ENCODE data around the gene SF3B3. TPM values are rescaled to one million over a fixed set of nuclear protein-coding genes. Genes with fewer than 3 reads are reported as not detected.

SF3B3 gene
- total and polyA plus RNA-seq, 2 donors (not counting 3 experiments of a cell fraction or from before 2014, with no cell fraction given) = 167 to 324 TPM

DNA sequence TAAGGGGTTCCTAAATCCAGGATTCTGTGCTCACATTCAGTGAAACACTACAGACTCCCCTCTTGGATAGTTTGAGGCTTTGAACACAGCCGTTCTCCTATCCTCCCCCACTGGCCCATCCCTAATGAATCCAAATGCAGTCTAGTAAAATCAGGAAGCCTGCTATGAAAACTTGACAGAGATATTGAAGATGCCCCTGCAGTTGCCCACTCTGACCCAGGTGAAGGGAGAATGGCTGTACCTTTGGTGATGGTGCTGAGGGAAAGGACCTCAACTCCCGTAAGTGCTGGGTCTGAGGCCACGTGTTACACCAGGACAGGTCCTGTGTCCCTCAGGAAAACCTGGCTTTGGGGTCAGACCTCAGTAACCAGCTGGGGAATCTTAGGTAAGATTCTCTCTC is 54.4 kb downstream of the SF3B3 start:
- TF ChIP-seq FOS (IDR thresholded peaks at IDR 0.05; ENCODE audit: borderline replicate concordance, insufficient read depth, low read length) (no peak), CTCF (IDR thresholded peaks at IDR 0.05; ENCODE audit: extremely low read depth in 1 of 2, insufficient read depth in 1 of 2, low read depth in 1 of 2, low read length in 2 of 2) (no peak), EZH2 (IDR thresholded peaks at IDR 0.05; ENCODE audit: borderline replicate concordance, low read depth, low read length, severe bottlenecking) (no peak), MYC (IDR thresholded peaks at IDR 0.05; ENCODE audit: low read depth, low read length) (no peak), GATA2 (IDR thresholded peaks at IDR 0.05; ENCODE audit: insufficient read depth, insufficient read length, low read depth, low read length) (no peak), JUN (IDR thresholded peaks at IDR 0.05; ENCODE audit: borderline replicate concordance, insufficient read depth, insufficient read length, low read depth) (no peak), POLR2A (IDR thresholded peaks at IDR 0.05; ENCODE audit: low read depth, low read length) (no peak), POLR2AphosphoS5 (IDR thresholded peaks at IDR 0.05; ENCODE audit: insufficient read depth, low read depth, low read length) (no peak)
- TF ChIP-seq, protein P1, sequence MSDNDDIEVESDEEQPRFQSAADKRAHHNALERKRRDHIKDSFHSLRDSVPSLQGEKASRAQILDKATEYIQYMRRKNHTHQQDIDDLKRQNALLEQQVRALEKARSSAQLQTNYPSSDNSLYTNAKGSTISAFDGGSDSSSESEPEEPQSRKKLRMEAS (IDR thresholded peaks at IDR 0.05; ENCODE audit: insufficient read depth, insufficient read length) = no peak
- intact Hi-C loops (cut with micrococcal nuclease) = loop anchor here (10.0 kb wide), 1 partner anchor 197 kb away; no protein-coding TSS in a partner anchor
- Histone ChIP-seq H3K4me3 (replicated peaks in 1 of 3; ENCODE audit: insufficient read depth in 1 of 3, low read depth in 1 of 3, low read length in 3 of 3) (no peak overlapping the region), H3K9ac (replicated peaks; ENCODE audit: extremely low read depth, insufficient read depth, low read length) (no peak overlapping the region), H3K27ac (ENCODE audit: insufficient read depth, low read depth, low read length) (no peak overlapping the region), H3K79me2 (ENCODE audit: control insufficient read depth, insufficient read depth, low read length) (peaks cover 4% of the 10 kb centered on the region), H3K36me3 (ENCODE audit: control insufficient read depth in 2 of 2, extremely low read depth in 1 of 2, insufficient read depth in 2 of 2, low read length in 2 of 2) (no peaks in the 10 kb centered on the region), H2AFZ (ENCODE audit: low read depth, low read length) (no peak overlapping the region), H3K9me1 (replicated peaks; ENCODE audit: control insufficient read depth, extremely low read depth, insufficient read depth, low read length) (no peaks in the 10 kb centered on the region), H3K4me1 (ENCODE audit: control insufficient read depth, extremely low read depth, insufficient read depth, low read length) (peaks cover 41% of the 10 kb centered on the region), H3K9me3 (replicated peaks; ENCODE audit: control insufficient read depth, insufficient read depth, low read length) (no peaks in the 10 kb centered on the region), H3K4me2 (ENCODE audit: insufficient read depth, low read length) (no peak overlapping the region), H4K20me1 (replicated peaks; ENCODE audit: control insufficient read depth, extremely low read depth, insufficient read depth, low read length) (no peaks in the 10 kb centered on the region), H3K27me3 (ENCODE audit: control insufficient read depth in 2 of 2, insufficient read depth in 2 of 2, low read length in 2 of 2) (no peaks in the 10 kb centered on the region)
- CTCF ChIA-PET = interaction anchor here (1.2 kb wide), 1 partner anchor 75 kb away, joined by 4 read pairs; no protein-coding TSS in a partner anchor
- POLR2A ChIA-PET = no interaction called here
- no peak for DNase-seq (ENCODE audit: low read depth, low spot score)
- no peak for FAIRE-seq
- dilution Hi-C loops (cut with MboI; ENCODE audit: extremely low pct_ligation_motif_present, low sequenced_read_pairs) = no loop called here
- no TSS peak for BruUV-seq (replicated peaks)

Data from endothelial cell of umbilical vein (primary cell).